GM12873 (cell line): ENCODE results near the gene PLEKHH2.

Experiments
- CTCF ChIP-seq: IDR thresholded peaks from 2 replicates; pipeline ENCODE4 v1.5.1; 2012; ENCODE audit warnings: low read depth, mild to moderate bottlenecking, moderate library complexity, low read length, control low read depth; ENCODE audit not compliant: insufficient read depth; ENCODE audit errors: missing control alignments

The PLEKHH2 gene

GRCh38 chr2:43622931-43623451, 14.1 kb upstream of the PLEKHH2 start:
- no peak for TF ChIP-seq CTCF

GRCh38 chr2:43631618-43632317, 5.3 kb upstream of the PLEKHH2 start:
- TF ChIP-seq CTCF, result no peak

- TF ChIP-seq CTCF, result no peak
Measured at GRCh38 chr2:43634604-43635306, 2.3 kb upstream of the PLEKHH2 start.

- TF ChIP-seq CTCF, result no peak
Measured at GRCh38 chr2:43636621-43637020, 439 bp upstream of the PLEKHH2 start.

- TF ChIP-seq CTCF, result no peak
Measured at GRCh38 chr2:43642363-43642762, 5.3 kb downstream of the PLEKHH2 start.

GRCh38 chr2:43643680-43644079, 6.6 kb downstream of the PLEKHH2 start:
- TF ChIP-seq CTCF, result no peak

GRCh38 chr2:43648994-43649701, 12.1 kb downstream of the PLEKHH2 start:
- no peak for TF ChIP-seq CTCF
